Measurements from ENCODE around the gene MOV10L1.

MOV10L1 gene

GRCh38 chr22:50141891-50142363 lies 52.1 kb downstream of the MOV10L1 start:
- Histone ChIP-seq H2BK15ac (ENCODE audit: low read length) (no peak overlapping the region), H3K4me1 (ENCODE audit: control insufficient read depth in 2 of 2, insufficient read depth in 1 of 2, low read depth in 1 of 2, low read length in 2 of 2) (peaks cover 9 to 10% of the 10 kb centered on the region in 2 donors), H2AK5ac (ENCODE audit: low read depth, low read length) (no peak overlapping the region), H4K8ac (ENCODE audit: low read depth, low read length) (no peak overlapping the region), H3K14ac (ENCODE audit: low read length) (no peak overlapping the region), H3K4me2 (ENCODE audit: insufficient read depth, low read length, poor library complexity, severe bottlenecking) (no peak overlapping the region), H3K27ac (replicated peaks; ENCODE audit: low read length) (no peak overlapping the region), H3K4me3 (ENCODE audit: low read length in 2 of 2) (no peak overlapping the region), H3K27me3 (ENCODE audit: control insufficient read depth in 3 of 3, insufficient read depth in 3 of 3, low read depth in 1 of 3, low read length in 3 of 3) (peaks cover 0 to 20% (median 0%) of the 10 kb centered on the region in 3 experiments), H3K9ac (ENCODE audit: low read depth, low read length, poor library complexity) (no peak overlapping the region), H3K9me3 (replicated peaks in 1 of 2; ENCODE audit: control insufficient read depth in 2 of 2, insufficient read depth in 1 of 2, low read depth in 1 of 2, low read length in 2 of 2) (no peaks in the 10 kb centered on the region), H3K4ac (ENCODE audit: low read length) (no peak overlapping the region), H3K79me1 (ENCODE audit: low read depth, low read length) (no peaks in the 10 kb centered on the region), H2BK12ac (ENCODE audit: low read length) (no peak overlapping the region), H3K36me3 (replicated peaks in 1 of 2; ENCODE audit: control insufficient read depth in 2 of 2, insufficient read depth in 2 of 2, low read length in 2 of 2) (no peaks in the 10 kb centered on the region), H2BK5ac (ENCODE audit: low read length) (no peak overlapping the region), H4K91ac (ENCODE audit: low read depth, low read length, poor library complexity) (no peak overlapping the region), H3K23ac (ENCODE audit: low read depth, low read length, poor library complexity) (no peak overlapping the region), H2BK120ac (ENCODE audit: low read depth, low read length) (no peak overlapping the region), H3K18ac (ENCODE audit: low read length) (no peak overlapping the region), H2AFZ (ENCODE audit: low read length) (peak overlapping the region; percentile 58)
- peak; percentile 29 for DNase-seq (ENCODE audit: low spot score)
- WGBS, 2 donors (ENCODE audit: extremely low coverage in 2 of 2, insufficient read length in 2 of 2, insufficient replicate concordance in 1 of 2) = no CpG with 5 or more reads among the region's 11 CpGs

DNA sequence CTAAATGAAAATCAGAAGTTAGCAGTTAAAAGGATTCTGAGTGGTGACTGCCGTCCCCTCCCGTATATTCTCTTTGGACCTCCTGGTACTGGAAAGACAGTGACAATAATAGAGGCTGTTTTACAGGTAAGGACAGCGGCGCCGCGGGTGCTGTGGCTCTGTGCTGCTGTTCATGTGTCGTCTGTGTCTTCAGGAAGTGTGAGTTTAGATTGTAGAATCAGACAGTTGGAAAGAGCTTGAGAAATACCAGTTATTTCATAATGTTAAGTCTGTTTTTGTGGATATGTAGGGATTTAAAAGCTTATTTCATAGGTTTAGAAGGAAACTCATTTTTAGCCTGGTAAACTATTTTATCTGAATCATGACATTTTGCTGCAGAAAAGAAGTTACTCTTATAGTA lies 53.3 kb downstream of the MOV10L1 start:
- H3K4me2 ChIP-seq (ENCODE audit: insufficient read depth, low read length, poor library complexity, severe bottlenecking) = no peak overlapping the region
- no peaks in the 10 kb centered on the region for H3K36me3 ChIP-seq (replicated peaks in 1 of 2; ENCODE audit: control insufficient read depth in 2 of 2, insufficient read depth in 2 of 2, low read length in 2 of 2)
- no peaks in the 10 kb centered on the region for H3K79me1 ChIP-seq (ENCODE audit: low read depth, low read length)
- no peak overlapping the region for H3K4ac ChIP-seq (ENCODE audit: low read length)
- no peaks in the 10 kb centered on the region for H3K9me3 ChIP-seq (replicated peaks in 1 of 2; ENCODE audit: control insufficient read depth in 2 of 2, insufficient read depth in 1 of 2, low read depth in 1 of 2, low read length in 2 of 2)
- no peak for DNase-seq (ENCODE audit: low spot score)
- no peak overlapping the region for H3K4me3 ChIP-seq (ENCODE audit: low read length in 2 of 2)
- H3K18ac ChIP-seq (ENCODE audit: low read length) = no peak overlapping the region
- no CpG with 5 or more reads among the region's 7 CpGs for WGBS, 2 donors (ENCODE audit: extremely low coverage in 2 of 2, insufficient read length in 2 of 2, insufficient replicate concordance in 1 of 2)
- H2AK5ac ChIP-seq (ENCODE audit: low read depth, low read length) = no peak overlapping the region
- no peak overlapping the region for H2AFZ ChIP-seq (ENCODE audit: low read length)
- no peak overlapping the region for H3K9ac ChIP-seq (ENCODE audit: low read depth, low read length, poor library complexity)
- H3K4me1 ChIP-seq (ENCODE audit: control insufficient read depth in 2 of 2, insufficient read depth in 1 of 2, low read depth in 1 of 2, low read length in 2 of 2) = peaks cover 9 to 10% of the 10 kb centered on the region in 2 donors
- H3K27ac ChIP-seq (replicated peaks; ENCODE audit: low read length) = no peak overlapping the region
- no peak overlapping the region for H3K14ac ChIP-seq (ENCODE audit: low read length)
- no peak overlapping the region for H2BK15ac ChIP-seq (ENCODE audit: low read length)
- no peak overlapping the region for H3K23ac ChIP-seq (ENCODE audit: low read depth, low read length, poor library complexity)
- H4K91ac ChIP-seq (ENCODE audit: low read depth, low read length, poor library complexity) = no peak overlapping the region
- H2BK5ac ChIP-seq (ENCODE audit: low read length) = no peak overlapping the region
- H2BK120ac ChIP-seq (ENCODE audit: low read depth, low read length) = no peak overlapping the region
- H4K8ac ChIP-seq (ENCODE audit: low read depth, low read length) = no peak overlapping the region
- H3K27me3 ChIP-seq (ENCODE audit: control insufficient read depth in 3 of 3, insufficient read depth in 3 of 3, low read depth in 1 of 3, low read length in 3 of 3) = peaks cover 0 to 23% (median 0%) of the 10 kb centered on the region in 3 experiments
- H2BK12ac ChIP-seq (ENCODE audit: low read length) = no peak overlapping the region

- no CpG with 5 or more reads among the region's 18 CpGs for WGBS, 2 donors (ENCODE audit: extremely low coverage in 2 of 2, insufficient read length in 2 of 2, insufficient replicate concordance in 1 of 2)
- Histone ChIP-seq H3K27me3 (ENCODE audit: control insufficient read depth in 3 of 3, insufficient read depth in 3 of 3, low read depth in 1 of 3, low read length in 3 of 3) (peaks cover 0 to 23% (median 0%) of the 10 kb centered on the region in 3 experiments), H3K14ac (ENCODE audit: low read length) (no peak overlapping the region), H3K36me3 (replicated peaks in 1 of 2; ENCODE audit: control insufficient read depth in 2 of 2, insufficient read depth in 2 of 2, low read length in 2 of 2) (no peaks in the 10 kb centered on the region), H4K91ac (ENCODE audit: low read depth, low read length, poor library complexity) (no peak overlapping the region), H3K4ac (ENCODE audit: low read length) (no peak overlapping the region), H2BK5ac (ENCODE audit: low read length) (no peak overlapping the region), H3K4me2 (ENCODE audit: insufficient read depth, low read length, poor library complexity, severe bottlenecking) (no peak overlapping the region), H3K4me1 (ENCODE audit: control insufficient read depth in 2 of 2, insufficient read depth in 1 of 2, low read depth in 1 of 2, low read length in 2 of 2) (peaks cover 9 to 10% of the 10 kb centered on the region in 2 donors), H3K27ac (replicated peaks; ENCODE audit: low read length) (no peak overlapping the region), H3K18ac (ENCODE audit: low read length) (no peak overlapping the region), H3K79me1 (ENCODE audit: low read depth, low read length) (no peaks in the 10 kb centered on the region), H3K23ac (ENCODE audit: low read depth, low read length, poor library complexity) (peak overlapping the region; percentile 1), H3K9ac (ENCODE audit: low read depth, low read length, poor library complexity) (no peak overlapping the region), H3K9me3 (replicated peaks in 1 of 2; ENCODE audit: control insufficient read depth in 2 of 2, insufficient read depth in 1 of 2, low read depth in 1 of 2, low read length in 2 of 2) (no peaks in the 10 kb centered on the region), H2AK5ac (ENCODE audit: low read depth, low read length) (no peak overlapping the region), H2AFZ (ENCODE audit: low read length) (no peak overlapping the region), H2BK15ac (ENCODE audit: low read length) (no peak overlapping the region), H4K8ac (ENCODE audit: low read depth, low read length) (no peak overlapping the region), H3K4me3 (ENCODE audit: low read length in 2 of 2) (no peak overlapping the region), H2BK12ac (ENCODE audit: low read length) (no peak overlapping the region), H2BK120ac (ENCODE audit: low read depth, low read length) (no peak overlapping the region)
- DNase-seq (ENCODE audit: low spot score) = no peak
Observed at GRCh38 chr22:50144005-50144614, 54.3 kb downstream of the MOV10L1 start.

- Histone ChIP-seq H2AK5ac (ENCODE audit: low read depth, low read length) (peak overlapping the region; percentile 96), H3K79me1 (ENCODE audit: low read depth, low read length) (peaks cover 2% of the 10 kb centered on the region), H3K4me2 (ENCODE audit: insufficient read depth, low read length, poor library complexity, severe bottlenecking) (no peak overlapping the region), H3K23ac (ENCODE audit: low read depth, low read length, poor library complexity) (no peak overlapping the region), H3K18ac (ENCODE audit: low read length) (peak overlapping the region; percentile 91), H3K4me1 (ENCODE audit: control insufficient read depth in 2 of 2, insufficient read depth in 1 of 2, low read depth in 1 of 2, low read length in 2 of 2) (peaks cover 7 to 9% of the 10 kb centered on the region in 2 donors), H3K4ac (ENCODE audit: low read length) (no peak overlapping the region), H2AFZ (ENCODE audit: low read length) (peak overlapping the region; percentile 88), H2BK15ac (ENCODE audit: low read length) (peak overlapping the region; percentile 95), H2BK12ac (ENCODE audit: low read length) (no peak overlapping the region), H3K36me3 (replicated peaks in 1 of 2; ENCODE audit: control insufficient read depth in 2 of 2, insufficient read depth in 2 of 2, low read length in 2 of 2) (no peaks in the 10 kb centered on the region), H2BK5ac (ENCODE audit: low read length) (peak overlapping the region; percentile 67), H4K91ac (ENCODE audit: low read depth, low read length, poor library complexity) (no peak overlapping the region), H3K27me3 (ENCODE audit: control insufficient read depth in 3 of 3, insufficient read depth in 3 of 3, low read depth in 1 of 3, low read length in 3 of 3) (peaks cover 0 to 25% (median 0%) of the 10 kb centered on the region in 3 experiments), H3K14ac (ENCODE audit: low read length) (no peak overlapping the region), H3K9me3 (replicated peaks in 1 of 2; ENCODE audit: control insufficient read depth in 2 of 2, insufficient read depth in 1 of 2, low read depth in 1 of 2, low read length in 2 of 2) (no peaks in the 10 kb centered on the region), H2BK120ac (ENCODE audit: low read depth, low read length) (no peak overlapping the region), H3K27ac (replicated peaks; ENCODE audit: low read length) (no peak overlapping the region), H3K4me3 (ENCODE audit: low read length in 2 of 2) (no peak overlapping the region), H3K9ac (ENCODE audit: low read depth, low read length, poor library complexity) (peak overlapping the region; percentile 78), H4K8ac (ENCODE audit: low read depth, low read length) (no peak overlapping the region)
- DNase-seq (ENCODE audit: low spot score) = no peak
- WGBS, 2 donors (ENCODE audit: extremely low coverage in 2 of 2, insufficient read length in 2 of 2, insufficient replicate concordance in 1 of 2) = no CpG with 5 or more reads among the region's 25 CpGs
Observed at GRCh38 chr22:50145721-50146438, 56.1 kb downstream of the MOV10L1 start.
